ENCODE data around the gene ASGR1. TPM values are rescaled to one million over a fixed set of nuclear protein-coding genes. Genes with fewer than 3 reads are reported as not detected.
A peak's percentile ranks its signal among the peaks of the same experiment; 100 is the strongest.

The ASGR1 gene
- total RNA-seq, 1 experiment from 2014 or later = 1.3 TPM

- TF ChIP-seq REST (IDR thresholded peaks at IDR 0.05; ENCODE audit: insufficient read depth in 1 of 2, low read depth in 2 of 2, low read length in 1 of 2) (no peak), POLR2AphosphoS5 (IDR thresholded peaks at IDR 0.05; ENCODE audit: low read depth, low read length) (no peak), TCF7L2 (IDR thresholded peaks at IDR 0.05; ENCODE audit: low read depth, low read length) (no peak), CTCF (IDR thresholded peaks at IDR 0.05) (no peak), SIN3A (IDR thresholded peaks at IDR 0.05; ENCODE audit: borderline replicate concordance, insufficient read depth, low read depth, low read length) (no peak)
- H3K4me3 ChIP-seq (ENCODE audit: low read depth in 2 of 2, low read length in 2 of 2) = no peak overlapping the region
- H3K4me1 ChIP-seq (ENCODE audit: control insufficient read depth, insufficient read depth, low read length) = no peaks in the 10 kb centered on the region; the same call in 1 of the 2 replicates
- no peak overlapping the region for H3K27ac ChIP-seq (ENCODE audit: low read length)
- intact Hi-C loops (cut with micrococcal nuclease; ENCODE audit: unreplicated experiment) = no loop called here
- ATAC-seq (no peak), DNase-seq (ENCODE audit: low read depth, low spot score) (no peak)
- H3K36me3 ChIP-seq (ENCODE audit: control insufficient read depth, insufficient read depth, low read length) = no peaks in the 10 kb centered on the region
- no peaks in the 10 kb centered on the region for H3K9me3 ChIP-seq (ENCODE audit: control insufficient read depth, insufficient read depth, low read depth, low read length)
- POLR2A ChIA-PET = no interaction called here
- CTCF ChIA-PET = interaction anchor here (0.6 to 2.2 kb wide), 5 partner anchors 28 to 1701 kb away, joined by 3 to 9 read pairs (median 5); no protein-coding TSS in a partner anchor
- no peaks in the 10 kb centered on the region for H3K27me3 ChIP-seq (ENCODE audit: control insufficient read depth, insufficient read depth, low read length)
- BruUV-seq (replicated peaks) = no TSS peak
- in situ Hi-C loops (cut with HindIII; ENCODE audit: low pct_unique_long_range_greater_than_20kb, low sequenced_read_pairs) = no loop called here
Observed at GRCh38 chr17:7137171-7137943, 41.8 kb downstream of the ASGR1 start.

- ChIA-PET POLR2A (no interaction called here), CTCF (interaction anchor here (0.6 to 2.2 kb wide), 6 partner anchors 25 to 1700 kb away, joined by 3 to 16 read pairs (median 6); no protein-coding TSS in a partner anchor)
- Histone ChIP-seq H3K27me3 (ENCODE audit: control insufficient read depth, insufficient read depth, low read length) (no peaks in the 10 kb centered on the region), H3K36me3 (ENCODE audit: control insufficient read depth, insufficient read depth, low read length) (no peaks in the 10 kb centered on the region), H3K27ac (ENCODE audit: low read length) (no peak overlapping the region), H3K4me3 (ENCODE audit: low read depth in 2 of 2, low read length in 2 of 2) (peak overlapping the region; percentile 21 to 43), H3K4me1 (ENCODE audit: control insufficient read depth, insufficient read depth, low read length) (no peaks in the 10 kb centered on the region; the same call in 1 of the 2 replicates), H3K9me3 (ENCODE audit: control insufficient read depth, insufficient read depth, low read depth, low read length) (no peaks in the 10 kb centered on the region)
- intact Hi-C loops (cut with micrococcal nuclease; ENCODE audit: unreplicated experiment) (loop anchor here (1.0 kb wide), 1 partner anchor 84 kb away; no protein-coding TSS in a partner anchor), in situ Hi-C loops (cut with HindIII; ENCODE audit: low pct_unique_long_range_greater_than_20kb, low sequenced_read_pairs) (no loop called here)
- no TSS peak for BruUV-seq (replicated peaks)
- DNase-seq (ENCODE audit: low read depth, low spot score) (peak; percentile 61), ATAC-seq (no peak)
- TF ChIP-seq CTCF (IDR thresholded peaks at IDR 0.05) (peak; percentile 90), POLR2AphosphoS5 (IDR thresholded peaks at IDR 0.05; ENCODE audit: low read depth, low read length) (no peak)
Observed at GRCh38 chr17:7136266-7136877, 42.8 kb downstream of the ASGR1 start.
